ENCODE data around the gene PCSK5.

PCSK5 gene

DNA sequence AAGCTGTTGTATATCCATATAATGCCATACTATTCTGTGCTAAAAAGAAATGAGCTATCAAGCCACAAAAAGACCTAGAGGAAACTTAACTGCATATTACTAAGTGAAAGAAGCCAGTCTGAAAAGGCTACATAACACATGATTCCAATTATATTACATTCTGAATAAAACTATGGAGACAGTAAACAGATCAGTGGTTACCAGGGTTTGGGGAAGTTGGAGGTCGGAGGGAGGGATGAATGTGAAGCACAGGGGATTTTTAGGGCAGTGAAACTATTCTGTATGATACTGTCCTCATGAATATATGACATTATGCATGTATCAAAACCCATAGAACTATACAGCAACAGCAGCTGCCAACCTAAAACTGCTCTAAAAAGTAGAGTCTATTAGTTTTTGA lies 509.4 kb downstream of the PCSK5 start:
- H3K9me3 Mint-ChIP-seq: no peaks in the 10 kb centered on the region
- peaks cover 48% of the 10 kb centered on the region for H3K4me1 Mint-ChIP-seq
- no peaks in the 10 kb centered on the region for H3K27me3 Mint-ChIP-seq
- peaks cover 3% of the 10 kb centered on the region for H3K36me3 Mint-ChIP-seq
- DNase-seq: no peak
- no peak overlapping the region for H3K27ac Mint-ChIP-seq
- CTCF ChIA-PET: interaction anchor here (2.1 to 2.5 kb wide), 2 partner anchors 260 to 306 kb away, joined by 6 to 11 read pairs; no protein-coding TSS in a partner anchor
- no peak overlapping the region for H3K4me3 Mint-ChIP-seq

GRCh38 chr9:76400534-76401096 lies 510.1 kb downstream of the PCSK5 start:
- Mint-ChIP-seq H3K27me3 (no peaks in the 10 kb centered on the region), H3K36me3 (peaks cover 3% of the 10 kb centered on the region), H3K27ac (peak overlapping the region; percentile 80), H3K4me3 (no peak overlapping the region), H3K9me3 (no peaks in the 10 kb centered on the region), H3K4me1 (peaks cover 43% of the 10 kb centered on the region)
- CTCF ChIA-PET: interaction anchor here (0.6 to 2.5 kb wide), 6 partner anchors 20 to 305 kb away, joined by 3 to 11 read pairs (median 6); partner anchors contain the start of gene GCNT1
- no peak for DNase-seq

DNA sequence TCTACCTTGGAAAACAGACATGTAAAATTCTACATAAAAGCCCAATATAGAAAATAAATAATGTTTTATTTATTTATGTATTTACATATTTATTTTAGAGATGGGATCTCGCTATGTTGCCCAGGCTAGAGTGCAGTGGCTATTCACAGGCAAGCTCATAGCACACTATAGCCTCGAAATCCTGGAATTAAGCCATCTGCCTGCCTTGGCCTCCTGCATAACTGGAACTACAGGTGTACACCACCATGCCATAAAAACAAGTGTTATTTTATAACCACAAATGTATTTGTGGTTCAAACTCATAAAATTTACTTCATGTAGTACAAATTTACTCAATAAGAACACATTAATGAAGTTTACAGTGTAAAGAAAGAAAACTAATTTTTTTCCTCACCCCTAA lies 510.7 kb downstream of the PCSK5 start:
- DNase-seq: no peak
- CTCF ChIA-PET: interaction anchor here (1.1 to 2.5 kb wide), 6 partner anchors 19 to 304 kb away, joined by 3 to 11 read pairs (median 6); partner anchors contain the start of gene GCNT1

GRCh38 chr9:76401580-76402354 lies 511.3 kb downstream of the PCSK5 start:
- DNase-seq: no peak
- H3K4me3 Mint-ChIP-seq: no peak overlapping the region
- H3K4me1 Mint-ChIP-seq: peaks cover 40% of the 10 kb centered on the region
- H3K27me3 Mint-ChIP-seq: peaks cover 6% of the 10 kb centered on the region
- no peaks in the 10 kb centered on the region for H3K9me3 Mint-ChIP-seq
- peaks cover 3% of the 10 kb centered on the region for H3K36me3 Mint-ChIP-seq
- H3K27ac Mint-ChIP-seq: peak overlapping the region; percentile 49
- CTCF ChIA-PET: interaction anchor here (1.1 to 2.5 kb wide), 7 partner anchors 19 to 304 kb away, joined by 3 to 11 read pairs (median 6); partner anchors contain the start of gene GCNT1

More for the DNA sequence above, 510.7 kb downstream of the PCSK5 start:
- Mint-ChIP-seq H3K9me3 (no peaks in the 10 kb centered on the region), H3K27ac (no peak overlapping the region), H3K36me3 (peaks cover 3% of the 10 kb centered on the region), H3K4me1 (peaks cover 40% of the 10 kb centered on the region), H3K27me3 (no peaks in the 10 kb centered on the region), H3K4me3 (no peak overlapping the region)

DNA sequence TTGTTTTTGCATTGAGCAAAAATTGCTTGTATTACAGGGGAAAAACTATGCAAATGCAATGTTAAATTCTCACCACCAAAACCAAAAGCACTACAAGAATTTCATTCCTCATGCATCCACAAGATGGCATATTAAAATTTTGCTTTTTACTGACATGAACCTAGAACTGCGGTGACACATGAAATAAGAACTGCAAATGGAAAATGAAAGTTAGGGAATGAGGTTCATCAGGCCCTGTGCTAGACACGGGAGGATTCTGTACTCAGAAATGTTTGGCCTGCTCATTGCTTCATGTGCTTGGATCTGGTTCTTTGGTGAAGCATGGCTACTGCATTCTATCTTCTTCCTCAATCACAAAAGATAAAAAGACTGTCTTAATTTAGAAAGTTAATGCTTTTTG lies 512.9 kb downstream of the PCSK5 start:
- peak overlapping the region; percentile 34 for H3K4me3 Mint-ChIP-seq
- DNase-seq: peak; percentile 31
- peaks cover 40% of the 10 kb centered on the region for H3K4me1 Mint-ChIP-seq
- H3K9me3 Mint-ChIP-seq: no peaks in the 10 kb centered on the region
- H3K36me3 Mint-ChIP-seq: peaks cover 5% of the 10 kb centered on the region
- peaks cover 6% of the 10 kb centered on the region for H3K27me3 Mint-ChIP-seq
- H3K27ac Mint-ChIP-seq: peak overlapping the region; percentile 62
- CTCF ChIA-PET: interaction anchor here (1.0 to 1.6 kb wide), 3 partner anchors 247 to 297 kb away, joined by 3 read pairs; no protein-coding TSS in a partner anchor

- peaks cover 6% of the 10 kb centered on the region for H3K27me3 Mint-ChIP-seq
- no peak overlapping the region for H3K4me3 Mint-ChIP-seq
- no peak for DNase-seq
- CTCF ChIA-PET: interaction anchor here (0.6 to 2.1 kb wide), 10 partner anchors 10 to 301 kb away, joined by 3 to 14 read pairs (median 4); partner anchors contain the start of gene RFK
- H3K27ac Mint-ChIP-seq: no peak overlapping the region
- peaks cover 5% of the 10 kb centered on the region for H3K36me3 Mint-ChIP-seq
- H3K4me1 Mint-ChIP-seq: peaks cover 40% of the 10 kb centered on the region
- no peaks in the 10 kb centered on the region for H3K9me3 Mint-ChIP-seq
Observed at GRCh38 chr9:76404401-76404800, 513.9 kb downstream of the PCSK5 start.

DNA sequence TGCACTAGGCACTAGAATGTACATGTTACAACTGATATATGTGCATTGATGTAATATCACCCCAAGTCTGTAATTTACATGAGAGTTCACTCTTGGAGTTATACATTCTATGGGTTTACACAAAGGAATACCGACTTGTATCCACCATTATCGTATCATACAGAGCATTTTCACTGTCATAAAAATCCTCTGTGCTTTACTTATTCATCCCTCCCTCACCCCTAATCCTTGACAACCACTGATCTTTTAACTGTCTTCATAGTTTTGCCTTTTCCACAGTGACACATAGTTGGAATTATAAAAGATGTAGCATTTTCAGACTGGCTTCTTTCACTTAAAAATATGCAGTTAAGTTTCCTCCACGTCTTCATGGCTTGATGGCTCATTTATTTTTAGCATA lies 514.9 kb downstream of the PCSK5 start:
- no peak for DNase-seq
- Mint-ChIP-seq H3K4me3 (no peak overlapping the region), H3K27ac (no peak overlapping the region), H3K9me3 (no peaks in the 10 kb centered on the region), H3K4me1 (peaks cover 35% of the 10 kb centered on the region), H3K27me3 (peaks cover 6% of the 10 kb centered on the region), H3K36me3 (peaks cover 3% of the 10 kb centered on the region)
- CTCF ChIA-PET: interaction anchor here (2.0 to 2.1 kb wide), 2 partner anchors 11 to 298 kb away, joined by 10 to 14 read pairs; partner anchors contain the start of gene RFK

- Mint-ChIP-seq H3K9me3 (no peaks in the 10 kb centered on the region), H3K4me3 (no peak overlapping the region), H3K27ac (no peak overlapping the region), H3K36me3 (peaks cover 1% of the 10 kb centered on the region), H3K27me3 (peaks cover 6% of the 10 kb centered on the region), H3K4me1 (peaks cover 29% of the 10 kb centered on the region)
- CTCF ChIA-PET: interaction anchor here (0.6 to 2.1 kb wide), 3 partner anchors 12 to 297 kb away, joined by 3 to 14 read pairs (median 10); partner anchors contain the start of gene RFK
- no peak for DNase-seq
Observed at GRCh38 chr9:76405868-76406267, 515.4 kb downstream of the PCSK5 start.
